T-cell (primary cell): ENCODE measurements around the gene ADAMTS14. TPM values are rescaled to one million over a fixed set of nuclear protein-coding genes. Genes with fewer than 3 reads are reported as not detected.

ENCODE experiments used
- ATAC-seq, 4 experiments: fragments of 200-7000 bp in 3 of 4; fragments of 150-1000 bp in 1 of 4; cut with Tn5 transposase; replicated peaks in 1 of 4; 1 replicate in 3 of 4; 2 replicates in 1 of 4; pipeline ENCODE4 v1.10.0; 2021; ENCODE audit warnings: moderate library complexity in 3 of 4, mild to moderate bottlenecking in 2 of 4, moderate number of reproducible peaks in 1 of 4
- CTCF ChIA-PET, 2 donors: fragments of 300-600 bp; sonication (Branson Sonifier 250); formaldehyde crosslinking; loops; one replicate each; lab custom pipeline; 2022; ENCODE audit warnings: antibody characterized with exemption in 2 of 2; lab: Charles Lee
- POLR2A ChIA-PET, 2 donors: fragments of 300-600 bp; sonication (Branson Sonifier 250); formaldehyde crosslinking; loops; one replicate each; lab custom pipeline; 2022; ENCODE audit warnings: antibody characterized with exemption in 2 of 2; lab: Charles Lee
- DNase-seq, 35 experiments: peaks; one replicate each; pipeline versions ENCODE4 v3.0.0 to v3.0.0-alpha.2; 2013 to 2023
- H3K27ac ChIP-seq: one replicate; pipeline ENCODE4 v1.5.1; 2013; ENCODE audit warnings: low read length
- H3K27me3 ChIP-seq, 2 experiments: replicated peaks in 1 of 2; 1 replicate in 1 of 2; 2 replicates in 1 of 2; pipeline versions ENCODE4 v1.6.1 to v1.7.0; 2013; ENCODE audit warnings: low read length in 1 of 2, mixed read lengths in 1 of 2; ENCODE audit not compliant: control insufficient read depth in 2 of 2, insufficient read depth in 2 of 2; ENCODE audit errors: extremely low read depth in 1 of 2
- H3K36me3 ChIP-seq, 2 donors: 1 replicate in 1 of 2; 2 replicates in 1 of 2; pipeline versions ENCODE4 v1.6.1 to v1.7.0; 2013; ENCODE audit warnings: low read length in 1 of 2; ENCODE audit not compliant: control insufficient read depth in 2 of 2, insufficient read depth in 1 of 2; ENCODE audit errors: extremely low read depth in 1 of 2
- H3K4me1 ChIP-seq, 2 experiments: 1 replicate in 1 of 2; 2 replicates in 1 of 2; pipeline versions ENCODE4 v1.6.1 to v1.7.0; 2013; ENCODE audit warnings: low read length in 2 of 2, mixed read lengths in 1 of 2; ENCODE audit not compliant: insufficient read depth in 2 of 2, control insufficient read depth in 1 of 2; ENCODE audit errors: extremely low read depth in 1 of 2
- H3K4me3 ChIP-seq, 2 donors: 1 replicate in 1 of 2; 2 replicates in 1 of 2; pipeline versions ENCODE4 v1.5.1 to v1.7.0; 2013; ENCODE audit warnings: mild to moderate bottlenecking in 2 of 2, low read length in 1 of 2, moderate library complexity in 1 of 2; ENCODE audit not compliant: control insufficient read depth in 1 of 2; ENCODE audit errors: extremely low read depth in 1 of 2
- H3K9me3 ChIP-seq: 2 replicates; pipeline ENCODE4 v1.7.0; 2013
- H3K27ac Mint-ChIP-seq, 2 donors: one replicate each; pipeline ENCODE4 v1.8.0; 2020 to 2021; ENCODE audit warnings: mild to moderate bottlenecking in 2 of 2, mixed read lengths in 2 of 2
- H3K27me3 Mint-ChIP-seq, 2 donors: one replicate each; pipeline ENCODE4 v1.8.0; 2021 to 2022; ENCODE audit warnings: mixed read lengths in 2 of 2
- H3K36me3 Mint-ChIP-seq: one replicate; pipeline ENCODE4 v1.8.0; 2021; ENCODE audit warnings: mixed read lengths
- H3K4me1 Mint-ChIP-seq, 3 donors: one replicate each; pipeline ENCODE4 v1.8.0; 2020 to 2022; ENCODE audit warnings: mixed read lengths in 3 of 3, mild to moderate bottlenecking in 1 of 3
- H3K4me3 Mint-ChIP-seq, 3 donors: one replicate each; pipeline ENCODE4 v1.8.0; 2020 to 2022; ENCODE audit warnings: mild to moderate bottlenecking in 3 of 3, mixed read lengths in 3 of 3, moderate library complexity in 3 of 3
- H3K9me3 Mint-ChIP-seq, 3 donors: one replicate each; pipeline ENCODE4 v1.8.0; 2020 to 2022; ENCODE audit warnings: mixed read lengths in 3 of 3
- WGBS: methylation state at CpG from one replicate; pipeline ENCODE4 v1.1.5; 2013; ENCODE audit warnings: missing lambda C conversion rate; ENCODE audit not compliant: insufficient coverage; 5-methylcytosine and 5-hydroxymethylcytosine counted together
- total RNA-seq, 35 experiments: library from RNA in 6 of 35; stranded (reverse) in 6 of 35; fragments of 120-200 nt in 1 of 35; gene quantifications; one replicate each; pipeline versions ENCODE4 v1.2.1 to v1.2.4 and lab custom pipeline; 2013 to 2026

ADAMTS14 gene
- total RNA-seq, 5 donors from 2014 or later (not counting 1 experiment from before 2014, with no cell fraction given): 0.09 to 0.13 (median 0.10) TPM; not detected in 1

- H3K27me3 Mint-ChIP-seq: no peaks in the 10 kb centered on the region
- Histone ChIP-seq H3K9me3 (no peaks in the 10 kb centered on the region), H3K4me1 (no peaks in the 10 kb centered on the region), H3K27me3 (no peaks in the 10 kb centered on the region), H3K36me3 (no peaks in the 10 kb centered on the region), H3K27ac (no peak overlapping the region), H3K4me3 (no peak overlapping the region)
- DNase-seq (no peak), ATAC-seq (no peak)
- no peaks in the 10 kb centered on the region for H3K36me3 Mint-ChIP-seq
- H3K4me3 Mint-ChIP-seq: no peak overlapping the region
- no peaks in the 10 kb centered on the region for H3K4me1 Mint-ChIP-seq
- no peak overlapping the region for H3K27ac Mint-ChIP-seq
- POLR2A ChIA-PET: interaction anchor here in 1 of 2 donors (0.6 kb wide), 1 partner anchor 93 kb away, joined by 6 read pairs; no protein-coding TSS in a partner anchor
- CTCF ChIA-PET: interaction anchor here in 1 of 2 donors (0.6 to 0.7 kb wide), 3 partner anchors 28 to 1092 kb away, joined by 3 read pairs; no protein-coding TSS in a partner anchor
- H3K9me3 Mint-ChIP-seq: no peaks in the 10 kb centered on the region
- 83% methylated on average over 2 of the region's 2 CpGs for WGBS
Measured at GRCh38 chr10:70714951-70715350, 42.6 kb downstream of the ADAMTS14 start.

- no peak overlapping the region for H3K4me3 ChIP-seq
- no peaks in the 10 kb centered on the region for H3K36me3 ChIP-seq
- H3K9me3 Mint-ChIP-seq: no peaks in the 10 kb centered on the region
- H3K27me3 ChIP-seq: no peaks in the 10 kb centered on the region
- ChIA-PET CTCF (no interaction called here), POLR2A (no interaction called here)
- WGBS: 76% methylated on average over 12 of the region's 16 CpGs
- no peaks in the 10 kb centered on the region for H3K9me3 ChIP-seq
- no peak overlapping the region for H3K27ac ChIP-seq
- no peaks in the 10 kb centered on the region for H3K27me3 Mint-ChIP-seq
- no peaks in the 10 kb centered on the region for H3K36me3 Mint-ChIP-seq
- H3K4me1 Mint-ChIP-seq: no peaks in the 10 kb centered on the region
- no peak for DNase-seq
- H3K4me1 ChIP-seq: no peaks in the 10 kb centered on the region
- H3K27ac Mint-ChIP-seq: peak overlapping the region in 1 of 2 donors; percentile 28
- ATAC-seq: no peak
- no peak overlapping the region for H3K4me3 Mint-ChIP-seq
Measured at GRCh38 chr10:70715853-70716795, 43.8 kb downstream of the ADAMTS14 start.

- Histone ChIP-seq H3K27me3 (no peaks in the 10 kb centered on the region), H3K9me3 (no peaks in the 10 kb centered on the region), H3K36me3 (no peaks in the 10 kb centered on the region), H3K4me3 (no peak overlapping the region), H3K4me1 (no peaks in the 10 kb centered on the region), H3K27ac (no peak overlapping the region)
- Mint-ChIP-seq H3K27me3 (peaks cover 0 to 2% of the 10 kb centered on the region in 2 donors), H3K4me1 (no peaks in the 10 kb centered on the region), H3K36me3 (no peaks in the 10 kb centered on the region), H3K4me3 (no peak overlapping the region), H3K9me3 (no peaks in the 10 kb centered on the region), H3K27ac (no peak overlapping the region)
- ATAC-seq (no peak), DNase-seq (no peak)
- ChIA-PET POLR2A (no interaction called here), CTCF (no interaction called here)
- WGBS: no CpG with 5 or more reads among the region's 4 CpGs
Measured at GRCh38 chr10:70722820-70723424, 50.6 kb downstream of the ADAMTS14 start.

- Histone ChIP-seq H3K36me3 (no peaks in the 10 kb centered on the region), H3K9me3 (no peaks in the 10 kb centered on the region), H3K4me1 (no peaks in the 10 kb centered on the region), H3K27ac (no peak overlapping the region), H3K4me3 (no peak overlapping the region), H3K27me3 (no peaks in the 10 kb centered on the region)
- Mint-ChIP-seq H3K4me1 (no peaks in the 10 kb centered on the region), H3K27ac (no peak overlapping the region), H3K9me3 (no peaks in the 10 kb centered on the region), H3K27me3 (peaks cover 0 to 2% of the 10 kb centered on the region in 2 donors), H3K36me3 (no peaks in the 10 kb centered on the region), H3K4me3 (no peak overlapping the region)
- ChIA-PET CTCF (interaction anchor here in 1 of 2 donors (0.7 kb wide), 1 partner anchor 15 kb away, joined by 7 read pairs; no protein-coding TSS in a partner anchor), POLR2A (no interaction called here)
- no peak for ATAC-seq
- WGBS: no CpG with 5 or more reads among the region's 3 CpGs
- DNase-seq: no peak
Measured at GRCh38 chr10:70723771-70724170, 51.5 kb downstream of the ADAMTS14 start.

- H3K27ac Mint-ChIP-seq: no peak overlapping the region
- 82% methylated on average over 9 of the region's 10 CpGs for WGBS
- peaks cover 0 to 2% of the 10 kb centered on the region in 2 donors for H3K27me3 Mint-ChIP-seq
- no peaks in the 10 kb centered on the region for H3K36me3 ChIP-seq
- ChIA-PET CTCF (no interaction called here), POLR2A (no interaction called here)
- H3K4me1 ChIP-seq: no peaks in the 10 kb centered on the region
- no peaks in the 10 kb centered on the region for H3K9me3 Mint-ChIP-seq
- no peaks in the 10 kb centered on the region for H3K27me3 ChIP-seq
- H3K9me3 ChIP-seq: no peaks in the 10 kb centered on the region
- DNase-seq (no peak), ATAC-seq (no peak)
- no peaks in the 10 kb centered on the region for H3K4me1 Mint-ChIP-seq
- no peak overlapping the region for H3K4me3 ChIP-seq
- no peak overlapping the region for H3K27ac ChIP-seq
- no peak overlapping the region for H3K4me3 Mint-ChIP-seq
- no peaks in the 10 kb centered on the region for H3K36me3 Mint-ChIP-seq
Measured at GRCh38 chr10:70726909-70727495, 54.7 kb downstream of the ADAMTS14 start.

- no peak for ATAC-seq
- Mint-ChIP-seq H3K4me1 (no peaks in the 10 kb centered on the region), H3K27me3 (peaks cover 0 to 2% of the 10 kb centered on the region in 2 donors), H3K4me3 (no peak overlapping the region), H3K27ac (no peak overlapping the region), H3K36me3 (no peaks in the 10 kb centered on the region), H3K9me3 (no peaks in the 10 kb centered on the region)
- no peaks in the 10 kb centered on the region for H3K27me3 ChIP-seq
- no peaks in the 10 kb centered on the region for H3K36me3 ChIP-seq
- DNase-seq: no peak
- WGBS: 100% methylated on average over 1 of the region's 2 CpGs
- no peaks in the 10 kb centered on the region for H3K4me1 ChIP-seq
- no peak overlapping the region for H3K4me3 ChIP-seq
- POLR2A ChIA-PET: no interaction called here
- H3K27ac ChIP-seq: no peak overlapping the region
- H3K9me3 ChIP-seq: no peaks in the 10 kb centered on the region
- CTCF ChIA-PET: no interaction called here
Measured at GRCh38 chr10:70728328-70728727, 56.0 kb downstream of the ADAMTS14 start.
